Measurements from ENCODE around the gene STK26. TPM values are rescaled to one million over a fixed set of nuclear protein-coding genes. Genes with fewer than 3 reads are reported as not detected.
"Not testable (repeated sequence)": the region's sequence is repeated elsewhere in the genome, so short reads cannot be mapped to it uniquely, and the experiment has no call there.

Gene STK26
- total and polyA plus RNA-seq, 2 donors (not counting 3 experiments of a cell fraction or from before 2014, with no cell fraction given): 0.87 to 3.7 TPM

DNA sequence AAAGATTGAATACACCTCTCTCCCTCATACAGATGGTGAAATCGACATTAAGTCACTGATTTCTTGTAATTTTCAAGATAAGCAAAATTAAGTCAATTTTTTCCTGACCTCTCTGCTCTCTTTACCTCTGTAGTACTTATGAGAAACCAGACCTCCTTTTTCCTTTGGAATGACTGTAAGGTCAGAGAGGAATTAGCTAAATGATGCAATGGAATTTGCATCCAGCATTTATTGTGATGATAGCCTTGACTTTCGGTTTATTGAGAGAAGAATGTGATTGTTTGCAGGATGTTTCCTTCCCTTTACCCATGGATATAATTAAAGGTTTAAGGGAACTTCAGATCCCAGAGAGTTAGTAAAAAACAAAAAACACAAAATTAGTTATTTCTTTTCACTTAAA is 22.4 kb downstream of the STK26 start:
- intact Hi-C loops (cut with micrococcal nuclease): no loop called here
- Histone ChIP-seq H3K27ac (ENCODE audit: insufficient read depth, low read depth, low read length) (no peak overlapping the region), H3K4me2 (ENCODE audit: insufficient read depth, low read length) (no peak overlapping the region), H3K4me1 (ENCODE audit: control insufficient read depth, extremely low read depth, insufficient read depth, low read length) (peaks cover 4% of the 10 kb centered on the region), H3K9me3 (replicated peaks; ENCODE audit: control insufficient read depth, insufficient read depth, low read length) (no peaks in the 10 kb centered on the region), H4K20me1 (replicated peaks; ENCODE audit: control insufficient read depth, extremely low read depth, insufficient read depth, low read length) (no peaks in the 10 kb centered on the region), H3K4me3 (replicated peaks in 1 of 3; ENCODE audit: insufficient read depth in 1 of 3, low read depth in 1 of 3, low read length in 3 of 3) (no peak overlapping the region), H3K27me3 (ENCODE audit: control insufficient read depth in 2 of 2, insufficient read depth in 2 of 2, low read length in 2 of 2) (no peaks in the 10 kb centered on the region), H3K36me3 (ENCODE audit: control insufficient read depth in 2 of 2, extremely low read depth in 1 of 2, insufficient read depth in 2 of 2, low read length in 2 of 2) (no peaks in the 10 kb centered on the region), H2AFZ (ENCODE audit: low read depth, low read length) (no peak overlapping the region), H3K9ac (replicated peaks; ENCODE audit: extremely low read depth, insufficient read depth, low read length) (no peak overlapping the region), H3K9me1 (replicated peaks; ENCODE audit: control insufficient read depth, extremely low read depth, insufficient read depth, low read length) (no peaks in the 10 kb centered on the region), H3K79me2 (ENCODE audit: control insufficient read depth, insufficient read depth, low read length) (no peaks in the 10 kb centered on the region)
- TF ChIP-seq JUN (IDR thresholded peaks at IDR 0.05; ENCODE audit: borderline replicate concordance, insufficient read depth, insufficient read length, low read depth): no peak
- FAIRE-seq (no peak), DNase-seq (ENCODE audit: low read depth, low spot score) (peak; percentile 14)
- POLR2A ChIA-PET: no interaction called here
- no TSS peak for BruUV-seq (replicated peaks)
- dilution Hi-C loops (cut with MboI; ENCODE audit: extremely low pct_ligation_motif_present, low sequenced_read_pairs): no loop called here
- CTCF ChIA-PET: interaction anchor here (0.6 to 1.5 kb wide), 4 partner anchors 9 to 570 kb away, joined by 3 to 7 read pairs (median 3); no protein-coding TSS in a partner anchor

DNA sequence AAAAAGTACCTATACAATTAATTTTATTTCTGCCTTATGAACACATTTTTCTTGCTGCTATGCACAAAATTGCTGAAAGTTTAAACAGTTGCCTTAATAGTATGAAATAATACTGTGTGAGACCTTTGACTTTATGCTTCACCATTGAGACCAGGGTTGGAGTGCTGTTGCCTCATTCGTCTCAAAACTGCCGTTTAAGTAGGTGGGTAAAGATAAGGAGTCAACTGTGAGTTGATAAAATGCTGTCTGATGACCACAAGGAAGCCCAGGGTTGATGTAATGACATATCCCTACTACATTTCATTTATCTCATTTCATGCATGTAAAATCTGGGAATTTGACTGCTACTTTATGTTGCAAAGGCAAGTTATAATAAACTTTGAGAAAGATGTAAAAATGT is 23.4 kb downstream of the STK26 start:
- BruUV-seq (replicated peaks): no TSS peak
- Histone ChIP-seq H3K4me3 (replicated peaks in 1 of 3; ENCODE audit: insufficient read depth in 1 of 3, low read depth in 1 of 3, low read length in 3 of 3) (no peak overlapping the region), H3K27me3 (ENCODE audit: control insufficient read depth in 2 of 2, insufficient read depth in 2 of 2, low read length in 2 of 2) (no peaks in the 10 kb centered on the region), H3K4me2 (ENCODE audit: insufficient read depth, low read length) (no peak overlapping the region), H4K20me1 (replicated peaks; ENCODE audit: control insufficient read depth, extremely low read depth, insufficient read depth, low read length) (no peaks in the 10 kb centered on the region), H3K27ac (ENCODE audit: insufficient read depth, low read depth, low read length) (no peak overlapping the region), H3K9ac (replicated peaks; ENCODE audit: extremely low read depth, insufficient read depth, low read length) (no peak overlapping the region), H3K4me1 (ENCODE audit: control insufficient read depth, extremely low read depth, insufficient read depth, low read length) (peaks cover 4% of the 10 kb centered on the region), H3K79me2 (ENCODE audit: control insufficient read depth, insufficient read depth, low read length) (no peaks in the 10 kb centered on the region), H3K36me3 (ENCODE audit: control insufficient read depth in 2 of 2, extremely low read depth in 1 of 2, insufficient read depth in 2 of 2, low read length in 2 of 2) (no peaks in the 10 kb centered on the region), H3K9me3 (replicated peaks; ENCODE audit: control insufficient read depth, insufficient read depth, low read length) (no peaks in the 10 kb centered on the region), H2AFZ (ENCODE audit: low read depth, low read length) (no peak overlapping the region), H3K9me1 (replicated peaks; ENCODE audit: control insufficient read depth, extremely low read depth, insufficient read depth, low read length) (no peaks in the 10 kb centered on the region)
- intact Hi-C loops (cut with micrococcal nuclease): no loop called here
- ChIA-PET POLR2A (no interaction called here), CTCF (no interaction called here)
- dilution Hi-C loops (cut with MboI; ENCODE audit: extremely low pct_ligation_motif_present, low sequenced_read_pairs): no loop called here
- FAIRE-seq: no peak
- TF ChIP-seq, protein P1, sequence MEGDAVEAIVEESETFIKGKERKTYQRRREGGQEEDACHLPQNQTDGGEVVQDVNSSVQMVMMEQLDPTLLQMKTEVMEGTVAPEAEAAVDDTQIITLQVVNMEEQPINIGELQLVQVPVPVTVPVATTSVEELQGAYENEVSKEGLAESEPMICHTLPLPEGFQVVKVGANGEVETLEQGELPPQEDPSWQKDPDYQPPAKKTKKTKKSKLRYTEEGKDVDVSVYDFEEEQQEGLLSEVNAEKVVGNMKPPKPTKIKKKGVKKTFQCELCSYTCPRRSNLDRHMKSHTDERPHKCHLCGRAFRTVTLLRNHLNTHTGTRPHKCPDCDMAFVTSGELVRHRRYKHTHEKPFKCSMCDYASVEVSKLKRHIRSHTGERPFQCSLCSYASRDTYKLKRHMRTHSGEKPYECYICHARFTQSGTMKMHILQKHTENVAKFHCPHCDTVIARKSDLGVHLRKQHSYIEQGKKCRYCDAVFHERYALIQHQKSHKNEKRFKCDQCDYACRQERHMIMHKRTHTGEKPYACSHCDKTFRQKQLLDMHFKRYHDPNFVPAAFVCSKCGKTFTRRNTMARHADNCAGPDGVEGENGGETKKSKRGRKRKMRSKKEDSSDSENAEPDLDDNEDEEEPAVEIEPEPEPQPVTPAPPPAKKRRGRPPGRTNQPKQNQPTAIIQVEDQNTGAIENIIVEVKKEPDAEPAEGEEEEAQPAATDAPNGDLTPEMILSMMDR (IDR thresholded peaks at IDR 0.05; ENCODE audit: extremely low read depth in 1 of 2, insufficient read depth in 1 of 2, low read depth in 1 of 2, low read length in 2 of 2): no peak
- TF ChIP-seq, protein P2, sequence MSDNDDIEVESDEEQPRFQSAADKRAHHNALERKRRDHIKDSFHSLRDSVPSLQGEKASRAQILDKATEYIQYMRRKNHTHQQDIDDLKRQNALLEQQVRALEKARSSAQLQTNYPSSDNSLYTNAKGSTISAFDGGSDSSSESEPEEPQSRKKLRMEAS (IDR thresholded peaks at IDR 0.05; ENCODE audit: insufficient read depth, insufficient read length): no peak
- TF ChIP-seq GATA2 (IDR thresholded peaks at IDR 0.05; ENCODE audit: insufficient read depth, insufficient read length, low read depth, low read length) (no peak), MYC (IDR thresholded peaks at IDR 0.05; ENCODE audit: low read depth, low read length) (no peak), FOS (IDR thresholded peaks at IDR 0.05; ENCODE audit: borderline replicate concordance, insufficient read depth, low read length) (no peak), POLR2AphosphoS5 (IDR thresholded peaks at IDR 0.05; ENCODE audit: insufficient read depth, low read depth, low read length) (no peak), JUN (IDR thresholded peaks at IDR 0.05; ENCODE audit: borderline replicate concordance, insufficient read depth, insufficient read length, low read depth) (no peak), POLR2A (IDR thresholded peaks at IDR 0.05; ENCODE audit: low read depth, low read length) (no peak), EZH2 (IDR thresholded peaks at IDR 0.05; ENCODE audit: borderline replicate concordance, low read depth, low read length, severe bottlenecking) (no peak)
- no peak for DNase-seq (ENCODE audit: low read depth, low spot score)

DNA sequence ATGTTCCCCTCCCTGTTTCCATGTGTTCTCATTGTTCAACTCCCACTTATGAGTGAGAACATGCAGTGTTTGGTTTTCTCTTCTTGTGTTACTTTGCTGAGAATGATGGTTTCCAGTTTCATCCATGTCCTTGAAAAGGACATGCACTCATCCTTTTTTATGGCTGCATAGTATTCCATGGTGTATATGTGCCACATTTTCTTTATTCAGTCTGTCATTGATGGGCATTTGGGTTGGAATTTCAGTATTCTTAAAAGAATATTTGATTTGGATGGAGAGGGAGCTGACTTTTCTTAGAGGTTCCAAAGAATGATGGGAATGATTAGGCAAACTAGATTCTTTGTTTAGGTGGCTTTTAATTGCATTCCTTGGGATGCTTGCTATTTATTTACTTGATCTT is 28.7 kb downstream of the STK26 start:
- H3K27ac ChIP-seq (ENCODE audit: insufficient read depth, low read depth, low read length); H3K9me1 ChIP-seq (replicated peaks; ENCODE audit: control insufficient read depth, extremely low read depth, insufficient read depth, low read length); H3K9me3 ChIP-seq (replicated peaks; ENCODE audit: control insufficient read depth, insufficient read depth, low read length); H3K4me1 ChIP-seq (ENCODE audit: control insufficient read depth, extremely low read depth, insufficient read depth, low read length); H3K36me3 ChIP-seq (ENCODE audit: control insufficient read depth in 2 of 2, extremely low read depth in 1 of 2, insufficient read depth in 2 of 2, low read length in 2 of 2); H3K4me3 ChIP-seq (replicated peaks in 1 of 3; ENCODE audit: insufficient read depth in 1 of 3, low read depth in 1 of 3, low read length in 3 of 3); CTCF ChIA-PET; POLR2A ChIA-PET; H2AFZ ChIP-seq (ENCODE audit: low read depth, low read length); intact Hi-C loops (cut with micrococcal nuclease); H3K4me2 ChIP-seq (ENCODE audit: insufficient read depth, low read length); dilution Hi-C loops (cut with MboI; ENCODE audit: extremely low pct_ligation_motif_present, low sequenced_read_pairs); H3K9ac ChIP-seq (replicated peaks; ENCODE audit: extremely low read depth, insufficient read depth, low read length); FAIRE-seq; H4K20me1 ChIP-seq (replicated peaks; ENCODE audit: control insufficient read depth, extremely low read depth, insufficient read depth, low read length); H3K79me2 ChIP-seq (ENCODE audit: control insufficient read depth, insufficient read depth, low read length); BruUV-seq (replicated peaks); DNase-seq (ENCODE audit: low read depth, low spot score); H3K27me3 ChIP-seq (ENCODE audit: control insufficient read depth in 2 of 2, insufficient read depth in 2 of 2, low read length in 2 of 2): not testable (repeated sequence)

Measured in endothelial cell of umbilical vein (primary cell).